Spleen (tissue), 11 donors: ENCODE data around the gene VANGL1. TPM values are rescaled to one million over a fixed set of nuclear protein-coding genes. Genes with fewer than 3 reads are reported as not detected.

Experiments used
- DNase-seq: peaks from one replicate; pipeline ENCODE4 v3.0.0-alpha.2; 2020
- H3K27ac ChIP-seq, 8 donors: fragments of 200-600 bp; sonication (generic) in 7 of 8; 1 replicate in 4 of 8; 2 replicates in 4 of 8; pipeline versions ENCODE4 v1.5.0 to v1.8.0; 2016 to 2021; ENCODE audit warnings: inconsistent platforms in 4 of 8, mild to moderate bottlenecking in 4 of 8, moderate library complexity in 1 of 8
- H3K27me3 ChIP-seq, 7 donors: fragments of 200-600 bp; sonication (generic) in 6 of 7; replicated peaks in 1 of 7; 1 replicate in 4 of 7; 2 replicates in 3 of 7; pipeline versions ENCODE4 v1.5.0 to v1.8.0; 2016 to 2021; ENCODE audit warnings: inconsistent platforms in 3 of 7, mild to moderate bottlenecking in 1 of 7
- H3K36me3 ChIP-seq, 6 donors: fragments of 200-600 bp; sonication (generic) in 5 of 6; 1 replicate in 4 of 6; 2 replicates in 2 of 6; pipeline versions ENCODE4 v1.5.0 to v1.8.0; 2016 to 2021; ENCODE audit warnings: inconsistent platforms in 2 of 6
- H3K4me1 ChIP-seq, 6 donors: fragments of 200-600 bp; sonication (generic) in 5 of 6; 1 replicate in 3 of 6; 2 replicates in 3 of 6; pipeline versions ENCODE4 v1.5.0 to v1.8.0; 2016 to 2021; ENCODE audit warnings: inconsistent platforms in 3 of 6
- H3K4me3 ChIP-seq, 8 donors: fragments of 200-600 bp; sonication (generic) in 7 of 8; 1 replicate in 4 of 8; 2 replicates in 4 of 8; pipeline versions ENCODE4 v1.5.0 to v1.8.0; 2016 to 2021; ENCODE audit warnings: inconsistent platforms in 4 of 8, mild to moderate bottlenecking in 4 of 8, moderate library complexity in 2 of 8
- H3K9me3 ChIP-seq, 8 donors: fragments of 200-600 bp; sonication (generic) in 7 of 8; 1 replicate in 4 of 8; 2 replicates in 4 of 8; pipeline versions ENCODE4 v1.5.0 to v1.8.0; 2016 to 2021; ENCODE audit warnings: inconsistent platforms in 4 of 8
- CTCF ChIP-seq, 11 experiments: fragments of 200-600 bp in 7 of 11; fragments of 450-650 bp in 4 of 11; sonication (generic) in 4 of 11; IDR thresholded peaks in 8 of 11; conservative IDR thresholded peaks in 3 of 11; 1 replicate in 7 of 11; 2 replicates in 4 of 11; pipeline versions ENCODE4 v1.4.0 to v1.8.0; 2016 to 2021; ENCODE audit warnings: antibody characterized with exemption in 11 of 11, inconsistent platforms in 4 of 11, mild to moderate bottlenecking in 1 of 11
- POLR2A ChIP-seq, 3 donors: fragments of 450-650 bp; IDR thresholded peaks; one replicate each; pipeline ENCODE4 v1.5.1; 2017; ENCODE audit warnings: antibody characterized with exemption in 3 of 3, mild to moderate bottlenecking in 1 of 3
- POLR2AphosphoS5 ChIP-seq, 3 donors: sonication (generic); formaldehyde crosslinking; IDR thresholded peaks; one replicate each; pipeline ENCODE4 v1.5.1; 2017; ENCODE audit warnings: antibody characterized with exemption in 3 of 3
- WGBS, 5 donors: extraction: QIAGEN DNeasy Blood & Tissue Kit in 3 of 5; methylation state at CpG; one replicate each; pipeline versions ENCODE4 v1.1.5 to v1.1.7; 2013 to 2018; 5-methylcytosine and 5-hydroxymethylcytosine counted together
- intact Hi-C: fragments of 100-400 bp; cut with DNase I; formaldehyde crosslinking; loops from one replicate; pipeline ENCODE4 v1.15.0; 2023; ENCODE audit warnings: low total_unique reads
- polyA plus RNA-seq, 3 donors: library from polyadenylated mRNA; stranded (reverse); fragments of 200-250 nt; gene quantifications; one replicate each; pipeline ENCODE4 v1.2.1, GENCODE V29; 2013
- total RNA-seq, 7 donors: library from RNA; depleted of rRNA in 3 of 7; stranded (reverse); fragments of >200 nt in 3 of 7; fragmentation: NEBNext Ultra II Directional in 4 of 7; extraction: Animal tissue kit (Norgen Biotek cat#: 25700) in 4 of 7; gene quantifications; one replicate each; pipeline versions ENCODE4 v1.1.0 to v1.2.1, GENCODE V29; 2016 to 2021
- donor health status: healthy with polysubstance abuse.
- donor health status: DM: no; HTN: no; CAD: no; lungs with moderate emphysema.
- donor health status: DM: no; HTN: no; CAD: no.
- donor health status: Bipolar disorder and iron deficiency.
- donor health status: healthy.
- donor health status: DM: no; HTN: no; CAD: no.
- donor health status: DM: yes; HTN: yes; CAD: no.

Gene VANGL1
- total and polyA plus RNA-seq, 10 donors: 0.24 to 7.0 (median 4.3) TPM

GRCh38 chr1:115726570-115726969 lies 84.8 kb downstream of the VANGL1 start:
- intact Hi-C loops: no loop called here
- no peaks in the 10 kb centered on the region for H3K9me3 ChIP-seq
- peaks cover 0 to 26% (median 10%) of the 10 kb centered on the region in 6 donors for H3K4me1 ChIP-seq
- no peak overlapping the region for H3K4me3 ChIP-seq
- DNase-seq: no peak
- no peak for TF ChIP-seq POLR2AphosphoS5 (IDR thresholded peaks at IDR 0.05)
- no peak for TF ChIP-seq CTCF (IDR thresholded peaks at IDR 0.05 in 8 of 11, conservative IDR thresholded peaks at IDR 0.05 in 3 of 11)
- no peak for TF ChIP-seq POLR2A (IDR thresholded peaks at IDR 0.05)
- H3K27me3 ChIP-seq: no peaks in the 10 kb centered on the region
- H3K27ac ChIP-seq: no peak overlapping the region
- no peaks in the 10 kb centered on the region for H3K36me3 ChIP-seq

DNA sequence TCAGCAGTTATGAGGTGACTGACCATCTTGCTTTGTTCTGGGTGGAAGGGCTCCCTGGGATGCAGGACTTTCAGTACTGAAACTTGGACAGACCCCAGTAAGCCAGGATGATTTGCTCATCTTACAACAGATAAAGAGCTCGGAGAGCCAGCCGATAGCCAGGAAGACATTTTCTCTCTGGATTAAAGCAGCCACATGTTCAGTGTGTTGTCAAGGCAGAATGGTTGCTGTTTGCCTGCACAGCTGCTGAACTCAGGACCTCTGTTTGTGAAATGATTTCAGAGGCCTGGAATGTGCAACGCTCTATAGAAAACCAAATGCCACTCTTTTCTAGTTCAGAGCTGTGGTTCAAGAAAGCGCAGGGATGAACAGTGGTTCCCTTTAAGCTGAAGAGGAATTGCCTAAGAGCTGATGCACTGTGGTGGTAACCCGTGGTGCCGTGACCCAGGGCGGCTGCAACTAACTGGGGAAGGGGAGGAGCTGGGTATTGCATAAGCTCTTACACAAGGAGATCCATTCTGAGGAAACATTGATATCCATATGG lies 86.0 kb downstream of the VANGL1 start:
- 41 to 64% (median 47%) methylated on average over 7 of the region's 7 CpGs for WGBS, 5 donors
- no peak overlapping the region for H3K4me3 ChIP-seq
- TF ChIP-seq POLR2A (IDR thresholded peaks at IDR 0.05) (no peak), POLR2AphosphoS5 (IDR thresholded peaks at IDR 0.05) (peak in 1 of 3 donors; percentile 52), CTCF (IDR thresholded peaks at IDR 0.05 in 8 of 11, conservative IDR thresholded peaks at IDR 0.05 in 3 of 11) (no peak)
- H3K27ac ChIP-seq: peak overlapping the region in 5 of 8 donors; percentile 35 to 47 (median 44)
- DNase-seq: no peak
- intact Hi-C loops: no loop called here
- no peaks in the 10 kb centered on the region for H3K36me3 ChIP-seq
- no peaks in the 10 kb centered on the region for H3K9me3 ChIP-seq
- H3K4me1 ChIP-seq: peaks cover 0 to 26% (median 10%) of the 10 kb centered on the region in 6 donors
- H3K27me3 ChIP-seq: no peaks in the 10 kb centered on the region

DNA sequence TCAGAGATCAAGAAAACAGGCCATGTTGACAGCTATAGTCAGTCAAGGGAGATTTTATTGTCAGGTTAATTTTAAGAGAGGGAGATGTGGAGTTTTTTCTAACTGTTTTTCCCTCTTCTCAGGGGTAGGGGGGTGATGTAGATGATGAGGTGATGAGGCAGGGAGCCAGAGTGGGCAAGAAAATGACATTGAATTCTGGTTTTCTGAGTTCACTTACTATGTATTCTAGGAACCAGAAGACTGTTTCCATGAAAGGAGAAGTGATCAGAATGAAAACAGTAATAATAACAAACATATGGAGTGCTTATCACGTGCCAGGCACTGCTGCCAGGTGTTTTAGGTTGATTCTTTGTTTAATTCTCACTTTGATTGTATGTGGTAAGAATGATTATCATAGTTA lies 86.6 kb downstream of the VANGL1 start:
- no peak for DNase-seq
- Histone ChIP-seq H3K4me1 (peaks cover 0 to 26% (median 10%) of the 10 kb centered on the region in 6 donors), H3K27ac (peak overlapping the region in 5 of 8 donors; percentile 16 to 46 (median 35)), H3K36me3 (no peaks in the 10 kb centered on the region), H3K9me3 (no peaks in the 10 kb centered on the region), H3K4me3 (no peak overlapping the region), H3K27me3 (no peaks in the 10 kb centered on the region)
- intact Hi-C loops: no loop called here
- TF ChIP-seq CTCF (IDR thresholded peaks at IDR 0.05 in 8 of 11, conservative IDR thresholded peaks at IDR 0.05 in 3 of 11) (no peak), POLR2AphosphoS5 (IDR thresholded peaks at IDR 0.05) (no peak), POLR2A (IDR thresholded peaks at IDR 0.05) (no peak)
- 57 to 74% (median 65%) methylated on average over 1 of the region's 1 CpG for WGBS, 5 donors

DNA sequence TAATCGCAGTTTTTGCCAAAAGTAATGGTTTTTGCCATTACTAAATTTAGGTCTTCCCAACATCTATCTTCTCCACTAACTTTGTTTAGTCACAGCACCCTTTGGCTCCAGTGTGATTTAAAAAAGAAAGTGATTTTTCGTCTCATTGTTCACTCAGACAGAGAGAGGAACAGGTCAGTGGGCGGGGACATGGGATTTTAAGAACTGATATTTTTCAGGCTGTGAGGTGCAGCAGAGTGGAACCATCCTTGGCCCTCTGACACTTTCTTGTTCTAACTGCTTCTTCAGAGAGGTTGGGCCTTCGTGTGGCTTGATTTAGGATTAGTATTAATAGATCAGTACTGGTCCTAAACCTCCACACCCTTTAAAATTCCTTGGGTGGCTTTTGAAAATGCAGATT lies 88.0 kb downstream of the VANGL1 start:
- H3K36me3 ChIP-seq: no peaks in the 10 kb centered on the region
- no peaks in the 10 kb centered on the region for H3K9me3 ChIP-seq
- no peak overlapping the region for H3K4me3 ChIP-seq
- intact Hi-C loops: no loop called here
- H3K27me3 ChIP-seq: no peaks in the 10 kb centered on the region
- 59 to 77% (median 73%) methylated on average over 4 of the region's 4 CpGs for WGBS, 5 donors
- no peak for DNase-seq
- no peak overlapping the region for H3K27ac ChIP-seq
- peaks cover 0 to 26% (median 9%) of the 10 kb centered on the region in 6 donors for H3K4me1 ChIP-seq
- TF ChIP-seq POLR2A (IDR thresholded peaks at IDR 0.05) (no peak), POLR2AphosphoS5 (IDR thresholded peaks at IDR 0.05) (no peak), CTCF (IDR thresholded peaks at IDR 0.05 in 8 of 11, conservative IDR thresholded peaks at IDR 0.05 in 3 of 11) (no peak)
